GM12875 (cell line): ENCODE measurements around the gene EPHA3.

Experiments used
- H3K4me3 ChIP-seq: one replicate; pipeline ENCODE4 v1.5.1; 2011; ENCODE audit warnings: low read depth, low read length, control low read depth
- CTCF ChIP-seq: IDR thresholded peaks from 2 replicates; pipeline ENCODE4 v1.5.1; 2011; ENCODE audit warnings: low read depth, mild to moderate bottlenecking, control low read depth, inconsistent platforms, low read length, moderate library complexity, borderline replicate concordance; ENCODE audit not compliant: insufficient read depth

The EPHA3 gene

DNA sequence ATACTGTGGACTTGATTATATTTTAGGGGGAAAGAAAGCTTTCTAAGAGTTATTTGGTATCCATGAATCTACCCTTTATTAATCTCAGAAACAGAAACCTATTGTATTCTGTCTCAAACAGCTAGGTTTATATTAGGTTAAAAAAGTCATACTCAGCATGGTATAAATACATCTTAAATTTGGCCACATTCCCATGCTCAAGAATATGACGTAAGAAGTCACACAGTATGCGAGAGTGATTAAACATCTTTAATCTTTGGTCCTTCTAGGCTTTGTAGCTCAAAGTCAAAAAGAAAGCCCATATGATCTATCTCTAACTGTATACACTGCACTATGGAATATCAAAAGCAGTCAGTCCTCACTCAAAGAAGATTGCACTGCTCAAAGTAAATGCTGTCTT lies 131.4 kb downstream of the EPHA3 start:
- no peak overlapping the region for H3K4me3 ChIP-seq
- no peak for TF ChIP-seq CTCF

DNA sequence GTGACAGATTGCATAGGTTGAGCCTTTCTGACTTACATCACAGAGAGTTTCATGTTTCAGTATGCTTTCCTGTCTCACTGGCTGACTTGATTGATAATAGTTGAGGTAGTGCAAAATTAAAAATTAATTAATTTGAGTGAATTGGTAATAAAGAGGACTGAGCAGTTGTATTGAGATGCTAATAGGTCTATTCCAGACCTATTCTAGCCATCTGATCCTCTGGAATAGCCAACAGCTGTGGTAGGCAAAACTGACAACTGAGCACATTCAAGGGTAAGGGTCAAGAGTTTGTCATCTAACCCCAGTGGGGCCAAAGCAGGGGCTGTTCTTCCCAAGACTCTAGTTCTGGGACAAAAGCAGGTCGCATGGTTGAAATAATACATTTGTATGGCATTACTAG lies 132.4 kb downstream of the EPHA3 start:
- H3K4me3 ChIP-seq, result no peak overlapping the region
- TF ChIP-seq CTCF, result no peak

DNA sequence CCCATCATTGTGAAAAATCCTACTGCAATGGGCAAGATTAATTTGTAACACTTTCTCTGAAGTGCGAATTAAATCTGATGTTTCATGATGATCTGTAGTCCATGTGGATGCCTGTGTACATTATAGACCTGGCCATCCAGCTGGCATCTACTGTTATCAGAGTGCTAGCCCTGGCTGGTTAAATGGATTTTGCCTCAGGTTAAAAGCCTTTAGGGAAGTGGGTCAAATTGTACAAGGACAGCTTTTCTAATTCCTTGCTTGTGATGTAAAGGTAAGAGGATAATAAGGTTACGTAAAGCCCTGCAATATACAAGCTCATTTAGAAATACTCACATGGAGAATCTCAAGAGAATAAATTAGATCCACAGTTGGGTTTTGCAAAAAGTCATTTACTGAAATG lies 138.2 kb downstream of the EPHA3 start:
- TF ChIP-seq CTCF, result no peak
- no peak overlapping the region for H3K4me3 ChIP-seq

DNA sequence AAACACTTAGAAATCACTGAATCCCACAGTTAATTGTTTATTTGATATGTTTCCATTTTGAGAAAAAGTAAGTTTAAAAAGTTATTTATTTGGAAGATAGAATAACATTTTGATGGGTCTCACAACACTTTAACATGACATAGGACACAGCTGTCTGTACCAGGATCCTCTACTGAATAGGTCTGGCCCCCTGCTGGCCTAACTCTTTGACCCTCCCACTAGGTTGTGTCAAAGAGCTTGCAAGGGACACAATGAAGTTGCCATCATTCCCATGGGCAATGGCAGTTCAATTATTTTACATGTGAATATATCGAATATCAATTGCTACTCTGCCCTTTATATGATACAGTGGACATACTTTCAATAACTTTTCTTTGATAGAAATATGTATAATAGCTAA lies 138.9 kb downstream of the EPHA3 start:
- TF ChIP-seq CTCF, result no peak
- no peak overlapping the region for H3K4me3 ChIP-seq

DNA sequence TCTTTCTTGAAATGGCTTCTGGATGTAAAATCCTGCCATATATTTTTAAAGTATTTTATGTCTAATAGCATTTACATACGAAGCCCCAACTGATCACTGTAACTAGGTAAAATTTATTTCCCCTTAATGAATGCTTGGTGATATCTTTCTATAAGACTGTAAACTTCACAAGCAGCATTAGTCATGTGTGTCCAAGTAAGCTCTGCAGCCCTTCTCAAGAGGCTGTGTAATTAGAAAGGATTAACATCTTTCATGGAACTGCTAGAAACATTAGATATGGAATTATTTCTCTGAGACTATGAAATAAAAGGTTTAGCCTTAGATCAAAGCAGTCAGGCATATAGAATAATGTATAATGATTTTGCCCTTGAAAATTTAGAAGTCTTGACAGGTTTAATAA lies 143.3 kb downstream of the EPHA3 start:
- no peak overlapping the region for H3K4me3 ChIP-seq
- TF ChIP-seq CTCF, result no peak

DNA sequence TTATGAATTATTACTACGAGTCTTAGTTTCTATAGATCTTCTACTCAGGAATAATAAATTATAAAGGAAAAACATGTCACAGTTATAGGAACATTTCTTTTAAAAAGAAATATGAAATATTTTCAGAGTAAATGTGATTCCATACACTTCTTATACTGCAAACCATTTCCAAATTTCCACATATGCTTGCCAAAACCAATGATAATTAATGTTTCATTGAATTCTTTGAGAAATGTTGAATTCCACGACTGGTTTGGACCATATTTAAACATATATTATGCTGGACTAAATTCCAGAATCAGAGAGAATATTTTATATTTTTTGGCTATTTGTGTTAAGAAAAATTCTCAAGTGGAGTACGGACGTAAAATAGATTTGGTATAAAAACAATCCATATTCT lies 144.6 kb downstream of the EPHA3 start:
- no peak for TF ChIP-seq CTCF
- no peak overlapping the region for H3K4me3 ChIP-seq

- no peak for TF ChIP-seq CTCF
- H3K4me3 ChIP-seq, result no peak overlapping the region
Observed at GRCh38 chr3:89252860-89253259, 145.4 kb downstream of the EPHA3 start.

DNA sequence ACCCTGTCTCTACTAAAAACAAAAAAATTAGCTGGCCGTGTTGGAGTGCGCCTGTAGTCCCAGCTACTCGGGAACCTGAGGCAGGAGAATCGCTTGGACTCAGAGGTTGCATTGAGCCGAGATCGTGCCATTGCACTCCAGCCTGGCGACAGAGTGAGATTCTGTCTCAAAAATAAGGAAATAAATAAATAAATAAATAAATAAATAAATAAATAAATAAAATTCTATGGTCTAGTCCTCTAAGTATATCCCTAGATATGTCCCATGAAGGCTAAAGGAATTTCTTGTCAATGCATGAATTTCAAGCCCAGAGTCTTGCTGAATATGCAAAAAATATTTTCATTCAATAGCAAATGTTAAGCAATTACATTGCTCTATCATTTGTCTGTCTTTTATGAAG lies 149.0 kb downstream of the EPHA3 start:
- TF ChIP-seq CTCF, result no peak
- no peak overlapping the region for H3K4me3 ChIP-seq
